HG03097 (cell line): ENCODE results near the gene RNF181.
"Not testable (repeated sequence)": the region's sequence is repeated elsewhere in the genome, so short reads cannot be mapped to it uniquely, and the experiment has no call there.

ENCODE experiments used
- ATAC-seq: cut with Tn5 transposase; IDR thresholded peaks from one replicate; pipeline ENCODE4 v1.9.1; 2021; ENCODE audit not compliant: unreplicated experiment, low FRiP score

The RNF181 gene

GRCh38 chr2:85594715-85595300 is 737 bp upstream of the RNF181 start:
- ATAC-seq: no peak

GRCh38 chr2:85596026-85596333 is 435 bp downstream of the RNF181 start:
- ATAC-seq: no peak

- ATAC-seq: no peak
These were observed 1.1 kb downstream of the RNF181 start for GRCh38 chr2:85596486-85597143.

GRCh38 chr2:85597241-85597640 is 1.7 kb downstream of the RNF181 start:
- no peak for ATAC-seq

- no peak for ATAC-seq
These were observed 3.2 kb downstream of the RNF181 start for GRCh38 chr2:85598594-85599340.

GRCh38 chr2:85599468-85600234 is 4.1 kb downstream of the RNF181 start:
- ATAC-seq: no peak

- ATAC-seq: no peak
These were observed 4.7 kb downstream of the RNF181 start for GRCh38 chr2:85600235-85600575.

GRCh38 chr2:85600951-85601770 is 5.6 kb downstream of the RNF181 start:
- no peak for ATAC-seq

- ATAC-seq: peak; percentile 28
These were observed 6.4 kb downstream of the RNF181 start for GRCh38 chr2:85601771-85602475.

GRCh38 chr2:85602476-85603234 is 7.1 kb downstream of the RNF181 start, which contains the start of gene TMEM150A:
Gene TMEM150A (minus strand): TSS chr2:85602698. CDS start chr2:85601948, 750 bp downstream.
- peak; percentile 88 for ATAC-seq

- ATAC-seq: not testable (repeated sequence)
These were observed 8.5 kb downstream of the RNF181 start for GRCh38 chr2:85604133-85604444.

GRCh38 chr2:85604568-85605339 is 9.2 kb downstream of the RNF181 start:
- no peak for ATAC-seq

- no peak for ATAC-seq
These were observed 10.0 kb downstream of the RNF181 start for GRCh38 chr2:85605406-85606115.

GRCh38 chr2:85606116-85606455 is 10.5 kb downstream of the RNF181 start:
- no peak for ATAC-seq

GRCh38 chr2:85607268-85608215 is 12.0 kb downstream of the RNF181 start:
- no peak for ATAC-seq

GRCh38 chr2:85611217-85611704 is 15.7 kb downstream of the RNF181 start:
- no peak for ATAC-seq
